IMR-90 (cell line): Measurements from ENCODE around the gene TRPV3. TPM values are rescaled to one million over a fixed set of nuclear protein-coding genes. Genes with fewer than 3 reads are reported as not detected.

ENCODE experiments used
- ATAC-seq: fragments of 200-7000 bp; cut with Tn5 transposase; 2 replicates; pipeline ENCODE4 v1.9.1; 2020; ENCODE audit warnings: low read depth, mild to moderate bottlenecking, moderate library complexity
- BruUV-seq: library from RNA; stranded (reverse); fragments of 400-500 nt; replicated peaks from 2 replicates; lab custom pipeline; 2021; lab: Mats Ljungman, UMichigan
- CTCF ChIA-PET: fragments of 300-600 bp; formaldehyde crosslinking; extraction: SDS; loops from one replicate; lab custom pipeline; 2021; ENCODE audit warnings: antibody characterized with exemption; lab: Yijun Ruan, JAX
- POLR2A ChIA-PET: fragments of 300-600 bp; sonication (Branson Sonifier 250); formaldehyde crosslinking; loops from one replicate; lab custom pipeline; 2022; ENCODE audit warnings: antibody characterized with exemption; ENCODE audit not compliant: unreplicated experiment; lab: Charles Lee
- DNase-seq: peaks from one replicate; pipeline ENCODE4 v3.0.0; 2013
- H2AFZ ChIP-seq: replicated peaks from 2 replicates; pipeline ENCODE3; 2013; ENCODE audit warnings: low read length, mild to moderate bottlenecking; ENCODE audit not compliant: poor library complexity
- H2AK5ac ChIP-seq: 2 replicates; pipeline ENCODE4 v1.6.1; 2013; ENCODE audit warnings: low read depth, low read length, inconsistent platforms
- H2AK9ac ChIP-seq: replicated peaks from 2 replicates; pipeline ENCODE3; 2013; ENCODE audit warnings: mild to moderate bottlenecking, low read depth, low read length, moderate library complexity; ENCODE audit not compliant: poor library complexity
- H2BK120ac ChIP-seq: 2 replicates; pipeline ENCODE4 v1.6.1; 2013; ENCODE audit warnings: low read depth, low read length, inconsistent platforms
- H2BK15ac ChIP-seq: 3 replicates; pipeline ENCODE4 v1.6.1; 2013; ENCODE audit warnings: low read depth, low read length, inconsistent platforms
- H2BK20ac ChIP-seq: 2 replicates; pipeline ENCODE4 v1.6.1; 2013; ENCODE audit warnings: low read depth, mild to moderate bottlenecking, inconsistent platforms, low read length, moderate library complexity
- H2BK5ac ChIP-seq: 2 replicates; pipeline ENCODE4 v1.6.1; 2013; ENCODE audit warnings: mild to moderate bottlenecking, low read depth, low read length, inconsistent platforms; ENCODE audit not compliant: poor library complexity, severe bottlenecking
- H3K14ac ChIP-seq: replicated peaks from 2 replicates; pipeline ENCODE4 v1.6.1; 2013; ENCODE audit warnings: low read depth, low read length, inconsistent platforms
- H3K18ac ChIP-seq: 2 replicates; pipeline ENCODE4 v1.6.1; 2013; ENCODE audit warnings: low read depth, low read length, control low read depth
- H3K23ac ChIP-seq: 2 replicates; pipeline ENCODE4 v1.6.1; 2013; ENCODE audit warnings: low read depth, low read length, inconsistent platforms
- H3K27ac ChIP-seq: 2 replicates; pipeline ENCODE4 v1.5.1; 2013; ENCODE audit warnings: mild to moderate bottlenecking, control low read depth, low read length; ENCODE audit not compliant: insufficient read depth
- H3K27me3 ChIP-seq: 2 replicates; pipeline ENCODE4 v1.6.1; 2013; ENCODE audit warnings: low read length; ENCODE audit not compliant: control insufficient read depth, insufficient read depth
- H3K36me3 ChIP-seq: 2 replicates; pipeline ENCODE4 v1.6.1; 2013; ENCODE audit warnings: low read length, mixed read lengths; ENCODE audit not compliant: control insufficient read depth, insufficient read depth
- H3K4ac ChIP-seq: 2 replicates; pipeline ENCODE4 v1.6.1; 2013; ENCODE audit warnings: low read depth, low read length, inconsistent platforms
- H3K4me1 ChIP-seq: 2 replicates; pipeline ENCODE4 v1.6.1; 2013; ENCODE audit warnings: low read length, mixed read lengths; ENCODE audit not compliant: control insufficient read depth, insufficient read depth
- H3K4me2 ChIP-seq: 2 replicates; pipeline ENCODE4 v1.6.1; 2013; ENCODE audit warnings: low read depth, mild to moderate bottlenecking, control low read depth, low read length, moderate library complexity
- H3K4me3 ChIP-seq: 2 replicates; pipeline ENCODE4 v1.5.1; 2013; ENCODE audit warnings: low read depth, mild to moderate bottlenecking, control low read depth, low read length, moderate library complexity; ENCODE audit not compliant: insufficient read depth
- H3K56ac ChIP-seq: 2 replicates; pipeline ENCODE4 v1.6.1; 2013; ENCODE audit warnings: low read length, inconsistent platforms; ENCODE audit not compliant: insufficient read depth; ENCODE audit errors: extremely low read depth
- H3K79me1 ChIP-seq, 2 experiments: 2 replicates each; pipeline ENCODE4 v1.6.1; 2013; ENCODE audit warnings: low read length in 2 of 2, inconsistent platforms in 1 of 2, low read depth in 1 of 2
- H3K9ac ChIP-seq: 2 replicates; pipeline ENCODE4 v1.6.1; 2013; ENCODE audit warnings: low read depth, low read length, control low read depth
- H3K9me1 ChIP-seq: 2 replicates; pipeline ENCODE4 v1.6.1; 2013; ENCODE audit warnings: low read length, inconsistent platforms; ENCODE audit not compliant: insufficient read depth
- H3K9me3 ChIP-seq: 2 replicates; pipeline ENCODE4 v1.6.1; 2013; ENCODE audit warnings: low read length; ENCODE audit not compliant: control insufficient read depth, insufficient read depth
- H4K20me1 ChIP-seq: 2 replicates; pipeline ENCODE4 v1.6.1; 2013; ENCODE audit warnings: low read length, inconsistent platforms; ENCODE audit not compliant: insufficient read depth
- H4K5ac ChIP-seq: 2 replicates; pipeline ENCODE4 v1.6.1; 2013; ENCODE audit warnings: mild to moderate bottlenecking, low read depth, low read length, control low read depth
- H4K8ac ChIP-seq, 2 experiments: 2 replicates each; pipeline ENCODE4 v1.6.1; 2013; ENCODE audit warnings: low read depth in 2 of 2, low read length in 2 of 2, control low read depth in 1 of 2, inconsistent platforms in 1 of 2
- H4K91ac ChIP-seq: 2 replicates; pipeline ENCODE4 v1.6.1; 2013; ENCODE audit warnings: low read depth, low read length, inconsistent platforms; ENCODE audit not compliant: insufficient read depth
- MAZ ChIP-seq: IDR thresholded peaks from 2 replicates; pipeline ENCODE4 v1.6.1; 2012; ENCODE audit warnings: low read depth, mild to moderate bottlenecking, low read length, improper control_type of control experiment, moderate library complexity, borderline replicate concordance
- WGBS, 2 experiments: methylation state at CpG; one replicate each; pipeline versions ENCODE4 v1.1.5 to v1.1.7; 2013; ENCODE audit warnings: missing lambda C conversion rate in 2 of 2; ENCODE audit not compliant: insufficient read length in 1 of 2; ENCODE audit errors: extremely low coverage in 2 of 2; 5-methylcytosine and 5-hydroxymethylcytosine counted together
- dilution Hi-C: fragments of 300-500 bp; cut with HindIII; formaldehyde crosslinking; loops from one replicate; pipeline ENCODE4 v1.14.3; 2018; ENCODE audit warnings: low sequenced_read_pairs; ENCODE audit not compliant: unreplicated experiment
- in situ Hi-C: fragments of 300-500 bp; cut with MboI; formaldehyde crosslinking; loops from 3 replicates; pipeline ENCODE4 v1.14.3; 2019; ENCODE audit warnings: low sequenced_read_pairs, inconsistent platforms, mixed read lengths
- intact Hi-C: fragments of 100-400 bp; cut with micrococcal nuclease; formaldehyde crosslinking; loops from 2 replicates; pipeline ENCODE4 v1.10.0; 2022
- polyA plus RNA-seq, 3 experiments: library from polyadenylated mRNA; depleted of rRNA; stranded (reverse); fragments of >200 nt; gene quantifications; 2 replicates each; pipeline ENCODE4 v1.2.3, GENCODE V29; 2012; ENCODE audit warnings: low replicate concordance in 1 of 3
- total RNA-seq: library from RNA; depleted of rRNA; stranded (reverse); fragments of >200 nt; gene quantifications from 2 replicates; pipeline ENCODE4 v1.2.3, GENCODE V29; 2012

Gene TRPV3
- total and polyA plus RNA-seq, 2 of the 4 experiments (the other 2 are of a cell fraction) = 0.18 to 0.26 TPM

DNA sequence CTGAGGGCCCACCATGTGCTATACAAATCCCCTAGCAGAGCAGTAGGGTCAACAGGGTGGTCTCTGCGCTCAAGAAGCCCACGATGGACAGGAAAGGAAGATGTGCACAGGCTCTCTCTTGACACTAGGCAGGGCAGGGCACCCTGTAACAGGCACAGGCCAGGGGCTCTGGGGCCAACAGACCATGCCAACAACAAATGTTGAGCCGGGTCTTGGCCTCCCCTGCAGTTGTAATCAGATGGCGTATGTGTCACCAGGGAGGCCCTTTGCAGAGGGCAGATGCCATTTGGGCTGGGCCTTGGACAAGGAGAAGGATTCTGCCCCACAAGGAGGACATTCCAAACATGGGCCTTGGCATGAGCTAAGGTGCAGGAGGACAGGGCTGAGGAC lies 46.3 kb upstream of the TRPV3 start:
- no peak overlapping the region for H4K91ac ChIP-seq
- in situ Hi-C loops (no loop called here), dilution Hi-C loops (no loop called here), intact Hi-C loops (no loop called here)
- no peak for TF ChIP-seq MAZ
- no peak for DNase-seq
- no peaks in the 10 kb centered on the region for H3K27me3 ChIP-seq
- H3K9me3 ChIP-seq = no peaks in the 10 kb centered on the region
- no peak overlapping the region for H2BK20ac ChIP-seq
- H3K4me2 ChIP-seq = no peak overlapping the region
- H4K5ac ChIP-seq = no peak overlapping the region
- peaks cover 5% of the 10 kb centered on the region; the same call in 1 of the 2 replicates for H3K9me1 ChIP-seq
- no peak overlapping the region for H2BK15ac ChIP-seq
- H3K56ac ChIP-seq = no peak overlapping the region
- H2AK9ac ChIP-seq = peak overlapping the region; percentile 82
- no peak overlapping the region for H3K23ac ChIP-seq
- H3K14ac ChIP-seq = no peak overlapping the region
- ChIA-PET POLR2A (no interaction called here), CTCF (no interaction called here)
- no peak overlapping the region for H2BK120ac ChIP-seq
- H3K4ac ChIP-seq = no peak overlapping the region
- 100% methylated on average over 3 of the region's 4 CpGs; no CpG with 5 or more reads in 1 of the 2 experiments for WGBS, 2 experiments
- H2AK5ac ChIP-seq = no peak overlapping the region
- no peak overlapping the region for H4K8ac ChIP-seq
- BruUV-seq = no TSS peak
- H3K79me1 ChIP-seq = no peaks in the 10 kb centered on the region; a peak in 2 of 4 replicates
- H3K4me3 ChIP-seq = no peak overlapping the region
- no peak overlapping the region for H2AFZ ChIP-seq
- peak; percentile 27 for ATAC-seq
- no peak overlapping the region for H3K27ac ChIP-seq
- H3K18ac ChIP-seq = no peak overlapping the region
- H3K4me1 ChIP-seq = peaks cover 4% of the 10 kb centered on the region
- H3K9ac ChIP-seq = no peak overlapping the region
- no peak overlapping the region for H2BK5ac ChIP-seq
- H4K20me1 ChIP-seq = peaks cover 3% of the 10 kb centered on the region; the same call in 1 of the 2 replicates
- peaks cover 7% of the 10 kb centered on the region for H3K36me3 ChIP-seq
